Measurements from ENCODE around the gene FAM234B.

The FAM234B gene, protein sequence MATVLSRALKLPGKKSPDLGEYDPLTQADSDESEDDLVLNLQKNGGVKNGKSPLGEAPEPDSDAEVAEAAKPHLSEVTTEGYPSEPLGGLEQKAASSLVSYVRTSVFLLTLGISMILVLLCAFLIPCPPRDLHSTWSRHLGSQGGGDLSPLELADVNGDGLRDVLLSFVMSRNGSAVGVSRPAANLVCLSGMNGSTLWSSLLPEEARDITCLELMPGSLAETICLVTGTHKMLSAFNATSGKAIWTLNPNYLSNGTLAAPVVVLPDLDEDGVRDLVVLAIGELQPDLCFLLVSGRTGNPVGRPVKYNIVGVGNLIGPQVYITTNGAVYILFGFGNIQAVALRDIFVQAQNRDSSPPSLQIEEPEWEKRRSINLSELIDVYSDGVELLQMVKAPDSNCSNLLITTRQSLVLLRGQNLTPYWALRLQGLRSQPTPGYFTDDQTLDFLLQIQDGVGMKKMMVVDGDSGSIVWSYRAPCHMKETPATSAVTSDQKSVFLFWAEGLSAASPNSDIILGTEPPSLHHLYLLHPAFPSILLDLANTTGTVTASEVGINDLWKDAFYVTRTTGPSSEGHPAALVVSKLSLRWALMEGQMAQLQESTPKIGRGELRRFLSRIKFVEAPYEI

DNA sequence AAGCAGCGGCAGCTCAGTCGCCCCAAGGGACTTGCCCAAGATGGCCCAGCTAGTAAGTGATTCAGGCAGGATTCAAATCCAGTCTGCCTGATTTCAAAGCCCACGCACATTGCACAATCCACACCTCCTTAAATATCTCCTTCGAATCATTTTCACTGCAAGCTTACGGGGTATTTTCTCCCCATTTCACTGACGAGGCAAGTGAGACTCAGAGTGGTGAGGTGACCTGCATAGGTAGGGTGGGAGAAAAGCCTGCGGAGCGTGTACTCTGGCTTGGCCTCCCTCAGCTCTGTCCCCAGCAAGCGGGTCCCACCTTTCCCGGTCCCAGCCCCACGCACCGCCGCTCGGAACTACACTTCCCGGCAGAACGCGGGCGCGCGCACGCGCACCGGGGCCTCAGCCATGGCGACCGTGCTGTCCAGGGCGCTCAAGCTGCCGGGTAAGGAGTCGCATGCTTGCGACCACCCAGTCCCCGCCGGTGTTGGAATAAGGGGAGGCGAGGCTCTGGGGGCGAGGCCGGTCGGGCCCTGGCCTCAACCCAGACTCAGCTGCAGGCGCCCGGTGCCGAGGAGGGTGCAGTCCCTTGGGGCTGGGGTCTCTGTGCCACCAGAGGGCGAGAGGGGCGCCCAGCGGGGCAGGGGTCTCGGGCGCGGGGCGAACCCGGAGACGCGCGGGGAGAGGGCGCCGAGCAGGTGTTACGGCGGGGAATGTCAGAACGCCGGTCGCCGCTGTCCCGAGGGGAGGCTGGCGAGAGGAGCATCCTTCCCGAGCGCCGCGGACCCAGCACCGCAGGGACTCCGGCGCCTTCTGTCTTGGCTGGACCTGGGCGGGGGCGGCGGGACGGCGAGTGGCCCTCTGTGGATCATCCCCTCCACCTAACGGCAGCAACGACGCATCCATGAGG lies at the start of gene FAM234B:
FAM234B (plus strand) TSS at position 380 of the 904 bp plus-strand sequence; CDS start at position 403, 23 bp downstream.
- peak; percentile 51 for DNase-seq (ENCODE audit: low read depth)

DNA sequence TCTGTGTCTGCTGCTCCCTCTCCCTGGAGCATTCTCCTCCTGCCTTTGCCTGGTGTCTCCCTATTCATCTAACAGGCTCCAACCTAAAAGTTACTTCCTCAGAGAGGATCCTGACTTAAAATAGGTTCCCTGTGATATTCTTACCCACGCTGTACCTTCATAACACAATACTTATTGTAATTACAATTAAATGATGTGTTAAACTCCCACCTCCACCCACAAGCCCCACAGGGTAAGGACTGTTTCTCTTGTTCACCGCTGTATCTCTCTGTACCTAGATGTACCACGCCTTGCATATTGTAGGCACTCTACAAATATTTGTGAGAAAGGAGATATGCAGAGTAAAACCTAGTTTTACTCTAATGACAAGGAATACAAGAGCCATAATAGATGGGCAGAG lies 49.1 kb upstream of the FAM234B start:
- no peak for DNase-seq (ENCODE audit: low read depth)

DNA sequence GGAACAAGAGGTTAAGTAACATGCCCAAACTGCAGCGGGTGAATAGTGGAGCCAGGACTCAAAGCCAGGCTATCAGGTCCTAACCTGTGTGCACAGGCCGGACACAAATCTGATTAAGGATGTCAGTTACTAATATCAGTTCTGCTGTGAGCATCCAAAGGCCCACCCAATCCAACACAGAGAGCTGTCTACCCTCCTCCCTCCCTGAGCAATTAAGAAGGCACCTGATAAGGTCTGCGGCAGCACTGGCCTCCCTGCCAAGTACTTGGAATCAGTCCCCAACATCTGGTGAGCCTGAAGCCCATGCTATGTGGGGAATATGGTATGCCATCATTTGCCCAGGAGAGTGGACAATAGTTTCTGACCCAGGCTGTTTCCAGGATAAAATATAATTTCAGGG lies 48.0 kb upstream of the FAM234B start:
- no peak for DNase-seq (ENCODE audit: low read depth)

DNA sequence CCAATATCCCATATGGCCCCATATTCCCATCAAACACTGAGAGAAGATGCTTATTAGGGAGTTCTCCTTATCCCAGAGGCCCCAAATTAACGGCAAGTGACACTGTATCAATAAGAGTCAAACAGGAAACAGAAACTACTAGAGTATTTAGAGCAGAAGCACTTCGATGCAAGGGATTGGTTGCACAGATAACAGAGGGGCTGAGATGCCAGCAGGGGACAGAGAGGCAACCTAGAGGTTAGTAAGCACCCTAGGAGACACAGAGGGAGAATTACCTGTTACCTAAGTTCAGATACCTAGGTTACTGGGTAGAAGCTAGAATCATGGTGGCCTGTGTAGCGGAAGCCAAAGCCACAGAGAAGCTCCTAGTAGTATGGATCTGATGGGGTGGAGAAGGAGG lies 47.0 kb upstream of the FAM234B start:
- no peak for DNase-seq (ENCODE audit: low read depth)

DNA sequence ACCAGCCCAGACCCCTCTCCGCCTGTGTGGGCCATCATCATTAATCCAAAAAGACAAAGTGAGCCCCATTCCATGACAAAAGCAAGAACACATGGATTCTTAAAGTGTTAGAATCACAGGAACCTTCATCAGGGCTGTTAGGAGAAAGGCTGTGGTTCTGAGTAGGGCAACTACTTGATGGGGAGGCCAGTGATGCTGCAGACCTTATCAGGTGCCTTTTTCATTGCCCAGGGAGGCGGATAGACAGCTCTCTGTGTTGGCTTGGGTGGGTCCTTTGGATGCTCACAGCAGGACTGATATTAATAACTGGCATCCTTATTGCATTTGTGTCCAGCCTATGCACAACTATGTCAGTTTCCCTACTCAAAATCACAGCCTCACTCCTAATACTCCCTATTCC lies 46.4 kb upstream of the FAM234B start:
- no peak for DNase-seq (ENCODE audit: low read depth)

DNA sequence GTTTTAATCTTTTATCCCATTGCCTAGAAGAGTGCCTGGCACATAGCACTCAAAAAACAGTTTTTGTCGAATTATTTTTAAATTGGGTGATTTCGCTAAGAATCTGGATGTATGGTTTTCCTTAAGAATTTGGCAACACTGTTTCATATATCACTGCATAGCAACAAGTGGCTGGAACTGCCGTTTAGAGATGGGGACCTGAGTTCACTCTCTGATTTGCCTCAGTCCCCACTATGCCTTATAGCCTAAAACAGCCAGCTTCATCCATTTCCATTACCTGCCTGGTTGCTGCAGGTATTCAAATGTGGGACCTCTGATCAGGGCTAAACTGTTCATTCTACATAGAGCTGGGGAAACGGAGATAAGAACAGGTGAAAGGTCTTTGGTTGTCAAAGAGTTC lies 45.9 kb upstream of the FAM234B start:
- no peak for DNase-seq (ENCODE audit: low read depth)

DNA sequence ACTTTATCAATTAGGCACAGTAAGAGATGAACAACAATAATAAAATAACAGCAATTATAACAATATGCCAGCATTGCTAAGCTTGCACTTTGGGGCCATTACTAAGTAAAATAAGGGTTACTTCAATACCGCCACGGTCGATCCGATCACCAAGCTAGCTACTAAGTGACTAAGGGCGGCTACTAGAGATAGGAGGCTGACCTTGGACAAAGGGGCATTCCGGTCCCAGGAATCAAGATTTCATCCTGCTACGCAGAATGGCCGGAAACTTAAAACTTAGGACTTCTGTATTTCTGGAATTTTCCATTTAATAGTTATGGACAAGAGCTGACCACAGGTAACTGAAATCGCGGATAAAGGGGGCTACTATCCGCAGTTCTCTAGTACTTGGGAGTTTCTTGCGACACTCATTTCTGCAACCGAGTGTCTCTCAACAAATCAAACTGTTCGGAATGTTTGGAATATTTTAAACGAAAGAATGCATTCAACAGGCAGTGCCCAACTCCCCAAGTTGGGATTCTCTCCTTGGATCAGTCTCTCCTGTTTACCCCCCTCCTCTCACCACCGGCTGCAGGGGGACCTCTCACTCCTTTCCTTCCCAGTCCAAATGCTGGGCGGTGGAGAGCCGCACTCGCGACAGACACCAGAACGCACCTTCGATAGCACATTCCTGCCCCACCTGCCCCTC lies 44.8 kb upstream of the FAM234B start:
- peak; percentile 6 for DNase-seq (ENCODE audit: low read depth)

DNA sequence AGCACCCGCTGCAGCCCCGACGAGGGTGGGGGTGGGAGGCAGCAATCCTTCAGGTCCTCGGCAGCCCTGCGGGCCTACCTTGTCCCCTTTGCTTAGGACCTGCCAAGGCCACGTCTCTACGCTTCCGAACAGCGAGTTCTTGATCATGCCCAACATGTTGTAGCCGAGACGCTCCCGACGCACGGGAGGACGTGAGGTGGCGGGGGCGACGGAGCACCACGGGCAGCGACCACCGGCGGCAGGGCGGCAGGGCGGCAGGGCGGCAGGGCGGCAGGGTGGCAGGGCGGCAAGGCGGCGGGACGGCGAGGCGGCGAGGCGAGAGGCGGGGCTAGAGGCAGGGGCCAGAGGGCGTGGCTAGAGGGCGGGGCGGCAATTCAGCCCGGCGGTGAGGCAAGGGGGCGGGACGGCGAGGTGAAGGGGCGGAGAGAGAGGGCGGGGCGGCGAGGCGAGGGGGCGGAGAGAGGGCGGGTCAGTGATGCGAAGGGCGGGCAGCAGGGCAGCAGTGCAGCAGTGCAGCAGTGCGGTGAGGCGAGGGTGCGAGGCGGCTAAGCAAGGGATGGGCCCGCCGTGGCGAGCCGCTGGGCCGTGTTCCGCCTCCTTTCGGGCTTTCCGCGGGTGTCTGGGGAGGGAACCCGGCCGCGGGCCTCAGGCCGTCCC lies 44.1 kb upstream of the FAM234B start, which contains the start of gene HEBP1:
HEBP1 (minus strand) TSS at position 307 of the 657 bp plus-strand sequence; CDS start at position 156, 151 bp downstream.
- peak; percentile 91 for DNase-seq (ENCODE audit: low read depth)

DNA sequence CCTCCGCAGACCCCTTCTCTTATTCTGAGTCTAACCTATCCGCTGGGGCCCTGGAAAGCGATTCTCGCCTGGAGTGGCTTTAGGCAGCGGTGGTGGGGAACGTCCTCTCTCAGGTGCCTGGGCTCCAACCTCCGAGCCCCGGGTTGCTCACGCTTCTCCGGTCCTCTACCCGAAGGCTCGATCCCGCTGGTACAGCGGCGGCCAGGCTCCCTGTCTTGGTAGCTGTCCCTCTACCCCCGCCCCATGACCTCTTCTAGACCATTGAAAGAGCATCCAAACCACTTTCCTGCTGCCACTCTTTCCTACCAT lies 43.6 kb upstream of the FAM234B start:
- DNase-seq (ENCODE audit: low read depth): peak; percentile 16

DNA sequence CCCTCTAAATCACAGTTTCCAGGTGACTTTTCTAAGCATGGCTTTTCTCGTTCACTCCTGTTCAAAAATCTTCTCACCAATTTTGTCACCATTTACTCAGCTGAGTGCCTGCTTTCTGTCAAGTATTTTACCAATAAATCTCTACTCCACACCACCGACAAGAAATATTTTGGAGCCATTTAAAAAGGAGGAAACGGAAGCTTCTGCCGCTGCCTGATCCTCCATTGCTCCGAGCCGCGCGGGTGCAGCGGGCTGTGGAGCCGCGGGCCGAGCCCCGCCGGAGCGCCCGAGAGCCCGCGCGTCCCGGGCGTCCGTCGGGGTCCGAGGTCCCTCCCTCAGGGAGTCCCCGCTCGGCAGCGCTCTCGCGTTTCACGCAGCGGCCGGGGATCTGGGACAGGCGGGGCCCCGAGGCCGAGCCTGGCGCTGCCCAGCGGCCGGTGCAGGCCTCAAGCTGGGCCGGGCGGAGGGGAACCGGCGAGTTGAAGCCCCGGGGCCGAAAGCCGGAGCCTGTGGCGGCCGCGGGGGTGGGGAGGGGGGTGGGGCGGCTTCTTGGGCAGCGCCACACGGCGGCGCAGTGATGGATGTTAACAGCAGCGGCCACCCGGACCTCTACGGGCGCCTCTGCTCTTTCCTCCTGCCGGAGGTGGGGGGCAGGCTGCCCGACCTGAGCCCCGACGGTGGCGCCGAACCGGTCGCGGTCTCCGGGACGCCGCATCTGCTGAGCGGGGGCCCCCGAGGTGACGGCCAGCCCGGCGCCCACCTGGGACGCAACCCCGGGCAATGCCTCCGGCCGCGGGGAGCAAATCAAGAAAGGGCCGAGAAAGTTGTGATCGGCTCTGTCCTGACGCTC lies 43.0 kb upstream of the FAM234B start:
- peak; percentile 58 for DNase-seq (ENCODE audit: low read depth)

DNA sequence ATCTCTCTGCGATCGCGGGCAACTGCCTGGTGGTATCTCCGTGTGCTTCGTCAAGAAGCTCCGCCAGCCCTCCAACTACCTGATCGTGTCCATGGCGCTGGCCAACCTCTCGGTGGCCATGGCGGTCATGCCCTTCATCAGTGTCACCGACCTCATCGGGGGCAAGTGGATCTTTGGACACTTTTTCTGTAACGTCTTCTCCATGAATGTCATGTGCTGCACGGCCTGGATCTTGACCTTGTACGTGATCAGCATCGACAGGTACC lies 42.5 kb upstream of the FAM234B start:
- no peak for DNase-seq (ENCODE audit: low read depth)

DNA sequence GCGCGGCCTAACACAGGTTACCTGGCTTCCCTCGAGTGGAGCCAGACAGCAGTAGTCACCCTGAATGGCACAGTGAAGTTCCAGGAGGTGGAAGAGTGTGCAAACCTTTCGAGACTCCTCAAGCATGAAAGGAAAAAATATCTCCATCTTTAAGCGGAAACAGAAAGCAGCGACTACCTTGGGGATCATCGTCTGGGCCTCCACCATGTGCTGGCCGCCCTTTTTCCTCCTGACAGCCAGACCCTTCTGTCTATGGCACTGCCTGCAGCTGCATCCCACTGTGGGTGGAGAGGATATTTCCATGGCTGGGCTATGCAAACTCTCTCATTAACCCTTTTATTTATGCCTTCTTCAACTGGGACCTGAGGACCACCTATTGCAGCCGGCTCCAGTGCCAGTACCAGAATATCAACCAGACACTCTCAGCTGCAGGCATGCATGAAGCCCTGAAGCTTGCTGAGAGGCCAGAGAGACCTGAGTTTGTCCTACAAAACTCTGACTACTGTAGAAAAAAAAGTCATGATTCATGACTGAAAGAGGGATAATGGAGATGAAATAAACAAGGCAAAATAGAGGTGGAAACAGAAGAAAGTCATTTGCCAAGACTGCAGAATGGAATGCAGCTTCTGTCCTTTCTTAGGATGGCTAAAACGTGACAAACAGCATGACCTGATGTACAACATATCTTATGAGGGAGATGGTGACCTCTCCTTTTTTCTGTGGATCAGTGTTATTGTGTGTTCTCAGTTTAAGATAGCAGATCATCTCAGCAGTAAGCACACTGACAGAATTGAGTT lies 41.7 kb upstream of the FAM234B start:
- no peak for DNase-seq (ENCODE audit: low read depth)

DNA sequence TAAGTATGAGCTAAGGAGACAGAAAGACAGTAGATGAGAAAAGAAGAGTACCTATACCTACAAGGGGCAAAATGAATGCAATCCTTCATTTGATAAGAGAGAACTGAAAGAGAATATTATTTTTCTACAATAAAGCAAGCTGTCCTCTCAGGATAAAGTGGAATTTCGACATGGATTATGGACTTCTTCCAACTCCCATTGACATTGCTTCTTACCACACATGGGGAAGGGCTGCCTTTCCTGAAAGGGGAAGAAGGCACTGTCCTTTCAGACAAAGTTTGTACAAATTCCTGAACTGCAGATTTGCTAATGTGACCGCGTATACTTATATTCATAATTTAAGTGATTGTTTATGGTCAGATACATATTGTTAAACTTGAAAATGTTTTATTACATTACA lies 39.8 kb upstream of the FAM234B start:
- DNase-seq (ENCODE audit: low read depth): peak; percentile 35

DNA sequence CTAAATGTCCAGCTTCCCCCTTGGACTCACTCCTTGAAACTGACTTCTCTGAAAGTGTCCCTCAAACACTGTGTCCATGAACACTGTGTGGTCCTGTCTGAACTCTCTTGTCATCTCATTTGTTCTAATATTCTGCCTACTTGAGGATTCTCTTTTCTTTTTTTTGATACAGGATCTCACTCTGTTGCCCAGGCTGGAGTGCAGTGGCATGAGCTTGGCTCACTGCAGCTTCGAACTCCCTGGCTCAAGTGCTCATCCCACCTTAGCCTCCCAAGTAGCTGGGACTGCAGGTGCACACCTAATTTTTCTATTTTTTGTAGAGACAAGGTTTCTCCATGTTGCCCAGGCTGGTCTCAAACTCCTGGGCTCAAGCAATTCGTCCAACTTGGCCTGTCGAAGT lies 39.2 kb upstream of the FAM234B start:
- DNase-seq (ENCODE audit: low read depth): no peak

DNA sequence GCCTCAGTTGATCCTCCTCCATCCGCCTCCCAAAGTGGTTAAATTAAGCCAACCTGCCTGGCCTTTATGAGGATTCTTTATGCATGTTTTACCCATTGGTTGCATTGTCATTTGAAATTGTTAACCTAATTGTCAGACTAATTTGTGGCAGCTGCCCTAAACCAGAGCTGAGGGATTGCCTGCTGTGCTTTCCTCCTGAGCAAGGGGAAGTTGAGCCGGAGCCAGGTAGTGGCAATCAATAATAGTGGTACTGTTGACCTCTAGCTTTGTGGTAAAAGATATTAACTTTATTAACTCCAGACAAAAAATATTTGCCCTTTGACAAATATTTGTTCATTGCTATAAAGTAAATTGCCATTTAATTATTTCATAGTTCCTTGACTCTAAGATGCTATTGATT lies 38.5 kb upstream of the FAM234B start:
- DNase-seq (ENCODE audit: low read depth): no peak

DNA sequence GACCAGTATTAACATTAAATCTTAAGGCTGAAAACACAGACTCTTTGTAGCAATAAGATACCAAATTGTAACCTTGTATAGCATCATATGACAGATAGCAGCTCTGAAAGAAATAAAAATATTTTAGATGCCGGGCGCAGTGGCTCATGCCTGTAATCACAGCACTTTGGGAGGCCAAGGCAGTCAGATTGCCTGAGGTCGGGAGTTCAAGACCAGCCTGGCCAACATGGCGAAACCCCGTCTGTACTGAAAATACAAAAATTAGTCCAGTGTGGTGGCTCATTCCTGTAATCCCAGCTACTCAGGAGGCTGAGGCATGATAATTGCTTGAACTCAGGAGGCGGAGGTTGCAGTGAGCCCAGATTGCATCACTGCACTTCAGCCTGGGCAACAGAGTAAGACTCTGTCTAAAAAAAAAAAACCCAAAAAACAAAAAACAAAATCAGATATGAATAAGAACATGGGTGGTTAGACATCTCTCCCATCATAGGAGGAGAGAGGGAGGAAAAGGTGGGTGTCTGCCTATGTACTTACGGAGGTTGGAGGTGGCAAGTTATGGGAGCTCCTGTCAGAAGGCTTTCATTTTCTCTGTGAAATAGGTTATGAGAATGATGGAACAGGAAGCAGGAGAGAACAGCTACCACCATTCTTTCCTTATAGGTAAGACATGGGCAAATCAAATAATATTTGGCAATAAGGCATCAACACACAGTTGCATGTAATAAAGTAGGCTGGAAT lies 36.5 kb upstream of the FAM234B start:
- DNase-seq (ENCODE audit: low read depth): no peak

DNA sequence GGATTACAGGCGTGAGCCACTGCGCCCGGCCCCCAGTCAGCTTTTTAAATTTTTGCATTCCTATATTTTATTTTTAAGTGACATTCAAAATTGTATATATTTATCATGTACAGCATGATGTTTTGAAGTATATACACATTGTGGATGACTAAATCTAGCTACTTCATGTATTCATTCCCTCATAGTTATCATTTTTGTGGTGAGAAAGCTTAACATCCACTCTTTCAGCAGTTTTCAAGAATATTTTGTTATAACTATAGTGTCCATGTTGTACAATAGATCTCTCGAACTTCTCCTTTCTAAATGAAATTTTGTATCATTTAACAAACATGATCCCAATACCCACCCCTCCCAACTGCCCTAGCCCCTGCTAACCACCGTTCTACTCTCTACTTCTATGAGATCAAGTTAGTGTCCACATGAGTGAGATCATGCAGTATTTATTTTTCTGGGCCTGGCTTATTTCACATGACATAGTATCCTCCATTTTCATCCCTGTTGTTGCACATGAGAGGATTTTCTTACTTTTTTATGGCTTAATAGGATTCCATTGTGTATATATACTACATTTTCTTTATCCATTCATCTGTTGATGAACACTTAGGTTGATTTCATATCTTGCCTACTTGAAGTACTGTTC lies 35.3 kb upstream of the FAM234B start:
- no peak for DNase-seq (ENCODE audit: low read depth)

DNA sequence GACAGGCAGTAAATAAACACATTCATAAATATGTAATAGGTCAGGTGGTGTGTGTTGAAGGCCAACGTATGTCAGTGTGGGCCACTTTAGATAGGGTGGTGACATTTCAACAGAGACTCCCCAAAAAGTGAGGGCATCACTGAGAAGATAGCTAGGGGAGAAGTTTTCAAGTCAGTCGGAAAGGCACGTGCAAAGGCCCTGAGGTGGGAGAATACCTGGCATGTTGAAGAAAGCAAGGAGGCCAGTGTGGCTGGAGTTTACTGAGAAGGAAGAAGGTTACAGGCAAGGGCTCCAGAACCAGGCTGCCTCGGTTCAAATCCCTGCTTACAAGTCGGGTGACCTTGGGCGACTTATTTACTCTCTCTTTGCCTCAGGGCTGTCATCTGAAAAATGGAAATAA lies 33.1 kb upstream of the FAM234B start:
- DNase-seq (ENCODE audit: low read depth): no peak

DNA sequence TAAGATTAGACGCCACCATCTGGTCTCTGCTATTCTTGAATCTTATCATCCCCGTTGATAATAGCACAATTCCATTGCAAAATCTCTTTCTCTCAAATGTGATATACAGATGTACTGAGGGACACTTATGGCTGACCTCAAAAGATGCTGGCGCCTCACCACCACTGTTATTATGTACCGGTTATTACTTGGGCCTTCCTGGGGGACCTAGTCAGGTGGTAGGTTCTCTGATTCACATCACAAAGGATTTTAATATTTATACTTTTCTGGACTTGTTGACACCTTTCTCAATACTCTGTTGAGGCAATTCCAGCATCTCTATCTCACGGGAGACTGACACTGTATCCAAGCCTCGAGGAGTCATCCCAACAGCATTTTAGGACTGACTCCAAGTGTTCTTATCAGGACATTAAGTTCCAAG lies 21.3 kb upstream of the FAM234B start:
- no peak for DNase-seq (ENCODE audit: low read depth)
